GM18907 (cell line): ENCODE measurements around the gene APAF1.

Source experiments
- ATAC-seq: cut with Tn5 transposase; IDR thresholded peaks from one replicate; pipeline ENCODE4 v1.9.1; 2021; ENCODE audit warnings: mild to moderate bottlenecking, moderate library complexity; ENCODE audit not compliant: unreplicated experiment

APAF1 gene

GRCh38 chr12:98725476-98726247 is 80.6 kb downstream of the APAF1 start:
- peak; percentile 87 for ATAC-seq

GRCh38 chr12:98727196-98727595 is 82.1 kb downstream of the APAF1 start:
- ATAC-seq: no peak

GRCh38 chr12:98730412-98730811 is 85.3 kb downstream of the APAF1 start:
- ATAC-seq: no peak

- ATAC-seq: no peak
Observed at GRCh38 chr12:98733667-98734350, 88.7 kb downstream of the APAF1 start.

- ATAC-seq: no peak
Observed at GRCh38 chr12:98735821-98736220, 90.7 kb downstream of the APAF1 start.

GRCh38 chr12:98736352-98737321 is 91.5 kb downstream of the APAF1 start:
- ATAC-seq: no peak

- no peak for ATAC-seq
Observed at GRCh38 chr12:98737322-98737712, 92.2 kb downstream of the APAF1 start.

GRCh38 chr12:98738002-98738401 is 92.9 kb downstream of the APAF1 start:
- ATAC-seq: no peak

- ATAC-seq: no peak
Observed at GRCh38 chr12:98738539-98738938, 93.4 kb downstream of the APAF1 start.

GRCh38 chr12:98740751-98741150 is 95.7 kb downstream of the APAF1 start:
- no peak for ATAC-seq

GRCh38 chr12:98741196-98741555 is 96.1 kb downstream of the APAF1 start:
- no peak for ATAC-seq

GRCh38 chr12:98741556-98742265 is 96.6 kb downstream of the APAF1 start:
- ATAC-seq: no peak

GRCh38 chr12:98743362-98743953 is 98.4 kb downstream of the APAF1 start:
- peak; percentile 68 for ATAC-seq

GRCh38 chr12:98744680-98745079 is 99.6 kb downstream of the APAF1 start:
- no peak for ATAC-seq

GRCh38 chr12:98745578-98746391 is 100.7 kb downstream of the APAF1 start:
- peak; percentile 58 for ATAC-seq

GRCh38 chr12:98748463-98748862 is 103.4 kb downstream of the APAF1 start:
- ATAC-seq: no peak

GRCh38 chr12:98750511-98750910 is 105.4 kb downstream of the APAF1 start:
- no peak for ATAC-seq

- no peak for ATAC-seq
Observed at GRCh38 chr12:98751580-98752115, 106.6 kb downstream of the APAF1 start.

- ATAC-seq: no peak
Observed at GRCh38 chr12:98752726-98753125, 107.6 kb downstream of the APAF1 start.
